ENCODE measurements around the gene SLC22A23.

SLC22A23 gene

DNA sequence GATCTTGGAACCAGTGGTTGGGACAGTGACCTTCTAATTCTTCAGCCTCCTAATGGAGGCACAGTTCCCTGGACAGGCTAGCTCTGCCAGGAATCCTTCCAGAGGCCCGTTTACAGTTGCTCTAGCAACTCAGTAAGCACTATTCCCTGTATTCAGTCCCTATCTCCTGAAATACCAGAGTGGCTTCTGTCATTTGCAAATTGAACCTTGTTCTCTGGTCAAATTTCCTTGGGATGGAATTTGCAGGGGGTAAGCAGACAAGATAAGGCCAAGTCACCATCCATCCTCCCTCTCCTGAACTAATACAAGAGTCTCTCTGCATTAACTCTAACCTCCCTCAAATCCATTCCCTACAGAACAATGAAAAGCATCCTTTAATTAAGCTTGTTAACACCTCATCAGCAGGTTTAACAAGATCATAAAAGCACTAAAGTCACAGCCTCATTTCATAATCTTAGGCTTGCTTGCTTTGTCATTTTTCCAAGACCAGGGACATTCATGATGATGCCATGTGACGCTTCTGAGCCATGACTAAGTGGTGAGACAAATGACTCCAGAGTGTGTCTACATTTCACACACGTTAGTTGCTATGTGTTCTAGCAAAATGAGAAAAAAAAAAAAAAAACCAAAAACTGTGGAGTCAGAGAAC is 37.1 kb downstream of the SLC22A23 start:
- POLR2A ChIA-PET: no interaction called here
- no peak overlapping the region for H3K4me3 ChIP-seq (ENCODE audit: low read depth, low read length)
- H3K9me3 ChIP-seq (ENCODE audit: control insufficient read depth, insufficient read depth, low read depth, low read length): no peaks in the 10 kb centered on the region
- peaks cover 24% of the 10 kb centered on the region for H3K4me1 ChIP-seq (ENCODE audit: control insufficient read depth, insufficient read depth, low read length)
- peaks cover 0 to 4% of the 10 kb centered on the region in 2 experiments; a peak in 1 of 3 replicates for H3K36me3 ChIP-seq (ENCODE audit: control insufficient read depth in 2 of 2, insufficient read depth in 1 of 2, low read length in 2 of 2)
- no peak overlapping the region for H3K27ac ChIP-seq (ENCODE audit: extremely low read depth, low read depth, low read length)
- CTCF ChIA-PET: interaction anchor here (0.7 to 1.3 kb wide), 2 partner anchors 9 to 171 kb away, joined by 3 to 5 read pairs; no protein-coding TSS in a partner anchor
- TF ChIP-seq ZNF777 (tag by site-specific recombination; IDR thresholded peaks at IDR 0.05; ENCODE audit: borderline replicate concordance) (no peak), ZNF2 (tag by site-specific recombination; IDR thresholded peaks at IDR 0.05) (peak; percentile 74; the same call in 1 of the 2 replicates), ZNF785 (tag by site-specific recombination; IDR thresholded peaks at IDR 0.05) (no peak), GLI2 (tag by site-specific recombination; IDR thresholded peaks at IDR 0.05; ENCODE audit: borderline replicate concordance, low read depth) (peak; percentile 77; the same call in 1 of the 2 replicates), ZNF138 (tag by site-specific recombination; IDR thresholded peaks at IDR 0.05; ENCODE audit: borderline replicate concordance) (no peak), ZNF549 (tag by site-specific recombination; IDR thresholded peaks at IDR 0.05) (no peak), ZBTB8A (tag by site-specific recombination; IDR thresholded peaks at IDR 0.05) (peak; percentile 16; the same call in 1 of the 2 replicates), ZNF292 (tag by site-specific recombination; IDR thresholded peaks at IDR 0.05; ENCODE audit: borderline replicate concordance, low read depth) (no peak), ZNF341 (tag by site-specific recombination; IDR thresholded peaks at IDR 0.05; ENCODE audit: low read depth) (no peak), ZNF302 (tag by site-specific recombination; IDR thresholded peaks at IDR 0.05; ENCODE audit: low read depth) (no peak), ZNF843 (tag by site-specific recombination; IDR thresholded peaks at IDR 0.05) (peak; percentile 88), KLF8 (tag by site-specific recombination; IDR thresholded peaks at IDR 0.05) (0 out of 2 replicates have a peak, but pooled peaks have one; percentile 46), OSR2 (tag by site-specific recombination; IDR thresholded peaks at IDR 0.05) (peak; percentile 94), IKZF3 (tag by site-specific recombination; IDR thresholded peaks at IDR 0.05) (no peak), ZSCAN23 (tag by site-specific recombination; IDR thresholded peaks at IDR 0.05) (peak; percentile 82; the same call in 1 of the 2 replicates), SP2 (tag by site-specific recombination; IDR thresholded peaks at IDR 0.05) (no peak), WT1 (tag by site-specific recombination; IDR thresholded peaks at IDR 0.05) (peak; percentile 91), ZNF571 (tag by site-specific recombination; IDR thresholded peaks at IDR 0.05) (no peak), ZNF544 (tag by site-specific recombination; IDR thresholded peaks at IDR 0.05) (no peak), ZNF24 (tag by site-specific recombination; IDR thresholded peaks at IDR 0.05) (peak; percentile 88), SCRT2 (tag by site-specific recombination; IDR thresholded peaks at IDR 0.05) (no peak), ZNF555 (tag by site-specific recombination; conservative IDR thresholded peaks at IDR 0.05) (no peak)
- TF ChIP-seq, protein P1, sequence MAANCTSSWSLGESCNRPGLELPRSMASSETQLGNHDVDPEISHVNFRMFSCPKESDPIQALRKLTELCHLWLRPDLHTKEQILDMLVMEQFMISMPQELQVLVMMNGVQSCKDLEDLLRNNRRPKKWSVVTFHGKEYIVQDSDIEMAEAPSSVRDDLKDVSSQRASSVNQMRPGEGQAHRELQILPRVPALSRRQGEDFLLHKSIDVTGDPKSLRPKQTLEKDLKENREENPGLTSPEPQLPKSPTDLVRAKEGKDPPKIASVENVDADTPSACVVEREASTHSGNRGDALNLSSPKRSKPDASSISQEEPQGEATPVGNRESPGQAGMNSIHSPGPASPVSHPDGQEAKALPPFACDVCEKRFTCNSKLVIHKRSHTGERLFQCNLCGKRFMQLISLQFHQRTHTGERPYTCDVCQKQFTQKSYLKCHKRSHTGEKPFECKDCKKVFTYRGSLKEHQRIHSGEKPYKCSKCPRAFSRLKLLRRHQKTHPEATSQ (tag by site-specific recombination; IDR thresholded peaks at IDR 0.05): no peak
- TF ChIP-seq, protein P2, sequence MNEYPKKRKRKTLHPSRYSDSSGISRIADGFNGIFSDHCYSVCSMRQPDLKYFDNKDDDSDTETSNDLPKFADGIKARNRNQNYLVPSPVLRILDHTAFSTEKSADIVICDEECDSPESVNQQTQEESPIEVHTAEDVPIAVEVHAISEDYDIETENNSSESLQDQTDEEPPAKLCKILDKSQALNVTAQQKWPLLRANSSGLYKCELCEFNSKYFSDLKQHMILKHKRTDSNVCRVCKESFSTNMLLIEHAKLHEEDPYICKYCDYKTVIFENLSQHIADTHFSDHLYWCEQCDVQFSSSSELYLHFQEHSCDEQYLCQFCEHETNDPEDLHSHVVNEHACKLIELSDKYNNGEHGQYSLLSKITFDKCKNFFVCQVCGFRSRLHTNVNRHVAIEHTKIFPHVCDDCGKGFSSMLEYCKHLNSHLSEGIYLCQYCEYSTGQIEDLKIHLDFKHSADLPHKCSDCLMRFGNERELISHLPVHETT (tag by site-specific recombination; IDR thresholded peaks at IDR 0.05): peak; percentile 97
- TF ChIP-seq, protein P3, sequence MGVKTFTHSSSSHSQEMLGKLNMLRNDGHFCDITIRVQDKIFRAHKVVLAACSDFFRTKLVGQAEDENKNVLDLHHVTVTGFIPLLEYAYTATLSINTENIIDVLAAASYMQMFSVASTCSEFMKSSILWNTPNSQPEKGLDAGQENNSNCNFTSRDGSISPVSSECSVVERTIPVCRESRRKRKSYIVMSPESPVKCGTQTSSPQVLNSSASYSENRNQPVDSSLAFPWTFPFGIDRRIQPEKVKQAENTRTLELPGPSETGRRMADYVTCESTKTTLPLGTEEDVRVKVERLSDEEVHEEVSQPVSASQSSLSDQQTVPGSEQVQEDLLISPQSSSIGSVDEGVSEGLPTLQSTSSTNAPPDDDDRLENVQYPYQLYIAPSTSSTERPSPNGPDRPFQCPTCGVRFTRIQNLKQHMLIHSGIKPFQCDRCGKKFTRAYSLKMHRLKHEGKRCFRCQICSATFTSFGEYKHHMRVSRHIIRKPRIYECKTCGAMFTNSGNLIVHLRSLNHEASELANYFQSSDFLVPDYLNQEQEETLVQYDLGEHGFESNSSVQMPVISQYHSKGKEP (tag by site-specific recombination; IDR thresholded peaks at IDR 0.05): no peak
- TF ChIP-seq, protein P4, sequence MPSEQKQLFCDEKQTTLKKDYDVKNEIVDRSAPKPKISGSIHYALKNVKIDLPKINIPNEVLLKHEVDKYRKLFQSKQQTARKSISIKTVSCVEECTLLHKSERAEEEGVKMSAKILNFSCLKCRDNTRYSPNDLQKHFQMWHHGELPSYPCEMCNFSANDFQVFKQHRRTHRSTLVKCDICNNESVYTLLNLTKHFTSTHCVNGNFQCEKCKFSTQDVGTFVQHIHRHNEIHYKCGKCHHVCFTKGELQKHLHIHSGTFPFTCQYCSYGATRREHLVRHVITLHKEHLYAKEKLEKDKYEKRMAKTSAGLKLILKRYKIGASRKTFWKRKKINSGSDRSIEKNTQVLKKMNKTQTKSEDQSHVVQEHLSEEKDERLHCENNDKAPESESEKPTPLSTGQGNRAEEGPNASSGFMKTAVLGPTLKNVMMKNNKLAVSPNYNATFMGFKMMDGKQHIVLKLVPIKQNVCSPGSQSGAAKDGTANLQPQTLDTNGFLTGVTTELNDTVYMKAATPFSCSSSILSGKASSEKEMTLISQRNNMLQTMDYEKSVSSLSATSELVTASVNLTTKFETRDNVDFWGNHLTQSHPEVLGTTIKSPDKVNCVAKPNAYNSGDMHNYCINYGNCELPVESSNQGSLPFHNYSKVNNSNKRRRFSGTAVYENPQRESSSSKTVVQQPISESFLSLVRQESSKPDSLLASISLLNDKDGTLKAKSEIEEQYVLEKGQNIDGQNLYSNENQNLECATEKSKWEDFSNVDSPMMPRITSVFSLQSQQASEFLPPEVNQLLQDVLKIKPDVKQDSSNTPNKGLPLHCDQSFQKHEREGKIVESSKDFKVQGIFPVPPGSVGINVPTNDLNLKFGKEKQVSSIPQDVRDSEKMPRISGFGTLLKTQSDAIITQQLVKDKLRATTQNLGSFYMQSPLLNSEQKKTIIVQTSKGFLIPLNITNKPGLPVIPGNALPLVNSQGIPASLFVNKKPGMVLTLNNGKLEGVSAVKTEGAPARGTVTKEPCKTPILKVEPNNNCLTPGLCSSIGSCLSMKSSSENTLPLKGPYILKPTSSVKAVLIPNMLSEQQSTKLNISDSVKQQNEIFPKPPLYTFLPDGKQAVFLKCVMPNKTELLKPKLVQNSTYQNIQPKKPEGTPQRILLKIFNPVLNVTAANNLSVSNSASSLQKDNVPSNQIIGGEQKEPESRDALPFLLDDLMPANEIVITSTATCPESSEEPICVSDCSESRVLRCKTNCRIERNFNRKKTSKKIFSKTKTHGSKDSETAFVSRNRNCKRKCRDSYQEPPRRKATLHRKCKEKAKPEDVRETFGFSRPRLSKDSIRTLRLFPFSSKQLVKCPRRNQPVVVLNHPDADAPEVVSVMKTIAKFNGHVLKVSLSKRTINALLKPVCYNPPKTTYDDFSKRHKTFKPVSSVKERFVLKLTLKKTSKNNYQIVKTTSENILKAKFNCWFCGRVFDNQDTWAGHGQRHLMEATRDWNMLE (tag by site-specific recombination; conservative IDR thresholded peaks at IDR 0.05; ENCODE audit: low read depth): peak; percentile 37; the same call in 1 of the 2 replicates
- TF ChIP-seq, protein P5, sequence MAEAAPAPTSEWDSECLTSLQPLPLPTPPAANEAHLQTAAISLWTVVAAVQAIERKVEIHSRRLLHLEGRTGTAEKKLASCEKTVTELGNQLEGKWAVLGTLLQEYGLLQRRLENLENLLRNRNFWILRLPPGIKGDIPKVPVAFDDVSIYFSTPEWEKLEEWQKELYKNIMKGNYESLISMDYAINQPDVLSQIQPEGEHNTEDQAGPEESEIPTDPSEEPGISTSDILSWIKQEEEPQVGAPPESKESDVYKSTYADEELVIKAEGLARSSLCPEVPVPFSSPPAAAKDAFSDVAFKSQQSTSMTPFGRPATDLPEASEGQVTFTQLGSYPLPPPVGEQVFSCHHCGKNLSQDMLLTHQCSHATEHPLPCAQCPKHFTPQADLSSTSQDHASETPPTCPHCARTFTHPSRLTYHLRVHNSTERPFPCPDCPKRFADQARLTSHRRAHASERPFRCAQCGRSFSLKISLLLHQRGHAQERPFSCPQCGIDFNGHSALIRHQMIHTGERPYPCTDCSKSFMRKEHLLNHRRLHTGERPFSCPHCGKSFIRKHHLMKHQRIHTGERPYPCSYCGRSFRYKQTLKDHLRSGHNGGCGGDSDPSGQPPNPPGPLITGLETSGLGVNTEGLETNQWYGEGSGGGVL (tag by site-specific recombination; IDR thresholded peaks at IDR 0.05): peak; percentile 58; the same call in 1 of the 2 replicates
